Erythroblast (primary cell): ENCODE results near the gene ARHGDIB.
A peak's percentile ranks its signal among the peaks of the same experiment; 100 is the strongest.

Experiments used
- DNase-seq, 2 experiments: peaks; one replicate each; lab custom pipeline; 2025; lab: John Stamatoyannopoulos, UW
- GATA1 ChIP-seq: IDR thresholded peaks from 2 replicates; pipeline ENCODE4 v1.6.1; 2011; ENCODE audit warnings: low read depth, mild to moderate bottlenecking, control low read depth, low read length, moderate library complexity
- POLR2A ChIP-seq: IDR thresholded peaks from 2 replicates; pipeline ENCODE4 v1.6.1; 2011; ENCODE audit warnings: mild to moderate bottlenecking, low read length

Gene ARHGDIB

GRCh38 chr12:14900521-14901227, 60.7 kb downstream of the ARHGDIB start:
- DNase-seq, result no peak
- no peak for TF ChIP-seq POLR2A
- no peak for TF ChIP-seq GATA1

DNA sequence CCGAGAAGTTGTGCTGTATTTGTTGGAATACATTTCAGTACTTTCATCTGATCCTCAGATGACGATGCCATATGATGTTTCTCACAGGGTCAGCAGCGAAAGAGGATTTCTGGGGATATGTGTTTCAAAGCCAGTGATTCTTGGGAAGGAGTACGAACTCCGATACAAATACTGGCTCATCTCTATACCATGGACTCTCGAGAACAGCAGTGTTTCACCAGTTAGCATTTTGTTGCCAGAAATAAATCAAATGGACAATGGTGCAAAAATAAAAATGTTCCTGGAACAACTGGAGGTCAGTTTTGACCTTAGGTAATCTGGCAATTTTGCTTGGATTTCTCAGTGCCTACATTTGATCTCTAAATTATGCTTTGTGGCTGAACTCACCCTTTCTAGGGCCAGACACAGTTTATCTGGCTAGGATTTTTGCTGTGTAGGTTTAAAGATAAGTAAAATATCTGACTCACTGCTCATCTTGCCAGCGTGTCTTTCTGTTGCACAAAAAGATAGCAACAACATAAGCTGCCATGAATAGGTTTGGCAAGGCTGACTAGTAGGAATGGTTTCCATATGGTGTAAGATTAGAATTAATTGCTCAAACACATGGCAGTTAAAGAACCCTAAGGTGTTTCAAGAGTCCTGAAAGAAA, 64.8 kb downstream of the ARHGDIB start:
- no peak for TF ChIP-seq POLR2A
- peak; percentile 87 to 95 for DNase-seq

GRCh38 chr12:14893506-14894250, 67.7 kb downstream of the ARHGDIB start:
- DNase-seq, result no peak
- TF ChIP-seq GATA1 (no peak), POLR2A (no peak)

DNA sequence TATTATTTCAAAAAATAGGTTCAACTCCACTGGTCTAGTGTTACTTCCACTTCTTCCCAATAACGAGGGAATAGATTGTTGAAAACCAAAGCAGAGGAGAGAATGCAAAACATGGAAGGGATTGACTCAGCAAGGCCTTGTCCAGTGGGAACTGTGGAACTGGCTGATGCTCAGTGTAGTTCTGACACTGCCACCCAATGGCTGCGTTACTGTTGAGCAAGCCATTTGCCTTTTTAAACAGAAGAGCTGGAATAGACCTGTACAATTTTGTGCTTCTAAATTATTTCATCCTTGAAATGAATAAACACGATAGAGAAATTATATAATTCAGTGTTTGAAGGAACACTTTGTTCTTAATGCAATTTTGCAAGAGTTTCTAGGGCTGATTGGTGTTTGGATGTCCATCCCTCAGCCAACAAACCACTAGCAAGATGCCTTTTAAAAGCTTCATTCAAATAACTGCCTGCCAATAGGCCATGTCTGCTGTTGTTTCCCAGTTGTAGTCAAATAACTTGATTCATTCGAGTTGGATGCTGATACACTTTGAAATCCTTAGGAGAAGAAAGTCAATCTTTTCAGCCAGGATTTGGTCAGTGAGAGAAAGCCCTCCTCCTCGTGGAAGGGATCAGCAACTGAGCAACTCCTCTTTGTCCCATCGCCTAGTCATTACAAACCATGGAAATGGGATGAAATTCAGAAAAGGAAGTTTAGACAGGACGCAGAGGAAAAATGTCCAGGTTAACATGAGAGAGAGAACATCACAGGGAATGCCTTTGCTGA, 68.5 kb downstream of the ARHGDIB start:
- DNase-seq, result peak; percentile 3 to 18
- TF ChIP-seq POLR2A (no peak), GATA1 (no peak)
